ENCODE data around the gene CCL14. TPM values are rescaled to one million over a fixed set of nuclear protein-coding genes. Genes with fewer than 3 reads are reported as not detected.

CCL14 gene
- total and polyA plus RNA-seq, 2 of the 13 experiments (the other 11 are each of a cell fraction or from before 2014, with no cell fraction given): 1.1 to 1.7 TPM

DNA sequence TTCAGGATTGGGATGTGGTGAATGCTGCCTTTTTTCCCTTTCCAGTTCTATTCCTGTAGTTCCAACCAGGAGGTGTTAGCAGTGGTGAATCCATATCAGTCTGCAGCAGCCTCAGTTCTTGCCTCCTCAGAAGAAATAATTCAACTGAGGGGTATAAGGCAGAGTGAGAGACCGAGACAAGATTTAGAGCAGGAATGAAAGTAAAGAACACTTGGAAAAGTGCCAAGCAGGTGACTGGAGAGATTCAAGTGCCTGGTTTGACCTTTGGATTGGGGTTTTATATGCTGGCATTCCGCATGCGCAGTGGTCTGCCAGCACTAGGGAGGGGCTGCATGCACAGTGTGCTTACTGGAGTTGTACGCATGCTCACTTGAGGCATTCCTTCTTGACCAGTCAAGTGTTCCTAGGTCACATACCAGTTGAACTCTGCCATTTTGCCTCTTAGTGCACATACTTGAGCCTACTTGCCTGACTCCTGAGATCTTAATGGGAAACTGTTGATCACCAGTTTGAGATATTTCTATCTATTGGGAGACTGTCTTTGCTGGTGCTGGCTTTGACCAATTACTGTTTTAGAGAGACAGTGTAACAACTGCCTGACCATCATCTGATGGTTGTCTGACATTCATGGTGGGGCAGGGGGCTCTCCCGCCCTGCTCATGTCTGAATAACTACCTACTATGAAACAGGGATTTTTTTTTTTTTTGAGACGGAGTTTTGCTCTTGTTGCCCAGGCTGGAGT, 15.5 kb upstream of the CCL14 start (continued):
- TF ChIP-seq, protein P1, sequence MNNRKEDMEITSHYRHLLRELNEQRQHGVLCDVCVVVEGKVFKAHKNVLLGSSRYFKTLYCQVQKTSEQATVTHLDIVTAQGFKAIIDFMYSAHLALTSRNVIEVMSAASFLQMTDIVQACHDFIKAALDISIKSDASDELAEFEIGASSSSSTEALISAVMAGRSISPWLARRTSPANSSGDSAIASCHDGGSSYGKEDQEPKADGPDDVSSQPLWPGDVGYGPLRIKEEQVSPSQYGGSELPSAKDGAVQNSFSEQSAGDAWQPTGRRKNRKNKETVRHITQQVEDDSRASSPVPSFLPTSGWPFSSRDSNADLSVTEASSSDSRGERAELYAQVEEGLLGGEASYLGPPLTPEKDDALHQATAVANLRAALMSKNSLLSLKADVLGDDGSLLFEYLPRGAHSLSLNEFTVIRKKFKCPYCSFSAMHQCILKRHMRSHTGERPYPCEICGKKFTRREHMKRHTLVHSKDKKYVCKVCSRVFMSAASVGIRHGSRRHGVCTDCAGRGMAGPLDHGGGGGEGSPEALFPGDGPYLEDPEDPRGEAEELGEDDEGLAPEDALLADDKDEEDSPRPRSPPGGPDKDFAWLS (CRISPR knock-in tag; IDR thresholded peaks at IDR 0.05; ENCODE audit: borderline replicate concordance): no peak
- no peak for TF ChIP-seq ZNF790 (CRISPR knock-in tag; IDR thresholded peaks at IDR 0.05; ENCODE audit: borderline replicate concordance)
- no peak for TF ChIP-seq HOXA9 (CRISPR knock-in tag; IDR thresholded peaks at IDR 0.05; ENCODE audit: borderline replicate concordance)
- TF ChIP-seq, protein P2, sequence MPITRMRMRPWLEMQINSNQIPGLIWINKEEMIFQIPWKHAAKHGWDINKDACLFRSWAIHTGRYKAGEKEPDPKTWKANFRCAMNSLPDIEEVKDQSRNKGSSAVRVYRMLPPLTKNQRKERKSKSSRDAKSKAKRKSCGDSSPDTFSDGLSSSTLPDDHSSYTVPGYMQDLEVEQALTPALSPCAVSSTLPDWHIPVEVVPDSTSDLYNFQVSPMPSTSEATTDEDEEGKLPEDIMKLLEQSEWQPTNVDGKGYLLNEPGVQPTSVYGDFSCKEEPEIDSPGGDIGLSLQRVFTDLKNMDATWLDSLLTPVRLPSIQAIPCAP (CRISPR knock-in tag; IDR thresholded peaks at IDR 0.05; ENCODE audit: low read depth): no peak
- no peak for TF ChIP-seq HMGA1 (CRISPR knock-in tag; conservative IDR thresholded peaks at IDR 0.05)
- TF ChIP-seq, protein P3, sequence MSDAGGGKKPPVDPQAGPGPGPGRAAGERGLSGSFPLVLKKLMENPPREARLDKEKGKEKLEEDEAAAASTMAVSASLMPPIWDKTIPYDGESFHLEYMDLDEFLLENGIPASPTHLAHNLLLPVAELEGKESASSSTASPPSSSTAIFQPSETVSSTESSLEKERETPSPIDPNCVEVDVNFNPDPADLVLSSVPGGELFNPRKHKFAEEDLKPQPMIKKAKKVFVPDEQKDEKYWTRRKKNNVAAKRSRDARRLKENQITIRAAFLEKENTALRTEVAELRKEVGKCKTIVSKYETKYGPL (CRISPR knock-in tag; IDR thresholded peaks at IDR 0.05): no peak
- TF ChIP-seq PHB2 (IDR thresholded peaks at IDR 0.05; ENCODE audit: partially characterized antibody): no peak
- TF ChIP-seq, protein P4, sequence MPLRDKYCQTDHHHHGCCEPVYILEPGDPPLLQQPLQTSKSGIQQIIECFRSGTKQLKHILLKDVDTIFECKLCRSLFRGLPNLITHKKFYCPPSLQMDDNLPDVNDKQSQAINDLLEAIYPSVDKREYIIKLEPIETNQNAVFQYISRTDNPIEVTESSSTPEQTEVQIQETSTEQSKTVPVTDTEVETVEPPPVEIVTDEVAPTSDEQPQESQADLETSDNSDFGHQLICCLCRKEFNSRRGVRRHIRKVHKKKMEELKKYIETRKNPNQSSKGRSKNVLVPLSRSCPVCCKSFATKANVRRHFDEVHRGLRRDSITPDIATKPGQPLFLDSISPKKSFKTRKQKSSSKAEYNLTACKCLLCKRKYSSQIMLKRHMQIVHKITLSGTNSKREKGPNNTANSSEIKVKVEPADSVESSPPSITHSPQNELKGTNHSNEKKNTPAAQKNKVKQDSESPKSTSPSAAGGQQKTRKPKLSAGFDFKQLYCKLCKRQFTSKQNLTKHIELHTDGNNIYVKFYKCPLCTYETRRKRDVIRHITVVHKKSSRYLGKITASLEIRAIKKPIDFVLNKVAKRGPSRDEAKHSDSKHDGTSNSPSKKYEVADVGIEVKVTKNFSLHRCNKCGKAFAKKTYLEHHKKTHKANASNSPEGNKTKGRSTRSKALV (CRISPR knock-in tag; IDR thresholded peaks at IDR 0.05): no peak
- TF ChIP-seq, protein P5, sequence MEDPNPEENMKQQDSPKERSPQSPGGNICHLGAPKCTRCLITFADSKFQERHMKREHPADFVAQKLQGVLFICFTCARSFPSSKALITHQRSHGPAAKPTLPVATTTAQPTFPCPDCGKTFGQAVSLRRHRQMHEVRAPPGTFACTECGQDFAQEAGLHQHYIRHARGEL (CRISPR knock-in tag; IDR thresholded peaks at IDR 0.05): no peak
- TF ChIP-seq ATM (IDR thresholded peaks at IDR 0.05; ENCODE audit: borderline replicate concordance): no peak
- TF ChIP-seq ZNF724P (CRISPR knock-in tag; IDR thresholded peaks at IDR 0.05; ENCODE audit: borderline replicate concordance): no peak
- TF ChIP-seq, protein P6, sequence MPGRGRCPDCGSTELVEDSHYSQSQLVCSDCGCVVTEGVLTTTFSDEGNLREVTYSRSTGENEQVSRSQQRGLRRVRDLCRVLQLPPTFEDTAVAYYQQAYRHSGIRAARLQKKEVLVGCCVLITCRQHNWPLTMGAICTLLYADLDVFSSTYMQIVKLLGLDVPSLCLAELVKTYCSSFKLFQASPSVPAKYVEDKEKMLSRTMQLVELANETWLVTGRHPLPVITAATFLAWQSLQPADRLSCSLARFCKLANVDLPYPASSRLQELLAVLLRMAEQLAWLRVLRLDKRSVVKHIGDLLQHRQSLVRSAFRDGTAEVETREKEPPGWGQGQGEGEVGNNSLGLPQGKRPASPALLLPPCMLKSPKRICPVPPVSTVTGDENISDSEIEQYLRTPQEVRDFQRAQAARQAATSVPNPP (CRISPR knock-in tag; IDR thresholded peaks at IDR 0.05): no peak
- TF ChIP-seq, protein P7, sequence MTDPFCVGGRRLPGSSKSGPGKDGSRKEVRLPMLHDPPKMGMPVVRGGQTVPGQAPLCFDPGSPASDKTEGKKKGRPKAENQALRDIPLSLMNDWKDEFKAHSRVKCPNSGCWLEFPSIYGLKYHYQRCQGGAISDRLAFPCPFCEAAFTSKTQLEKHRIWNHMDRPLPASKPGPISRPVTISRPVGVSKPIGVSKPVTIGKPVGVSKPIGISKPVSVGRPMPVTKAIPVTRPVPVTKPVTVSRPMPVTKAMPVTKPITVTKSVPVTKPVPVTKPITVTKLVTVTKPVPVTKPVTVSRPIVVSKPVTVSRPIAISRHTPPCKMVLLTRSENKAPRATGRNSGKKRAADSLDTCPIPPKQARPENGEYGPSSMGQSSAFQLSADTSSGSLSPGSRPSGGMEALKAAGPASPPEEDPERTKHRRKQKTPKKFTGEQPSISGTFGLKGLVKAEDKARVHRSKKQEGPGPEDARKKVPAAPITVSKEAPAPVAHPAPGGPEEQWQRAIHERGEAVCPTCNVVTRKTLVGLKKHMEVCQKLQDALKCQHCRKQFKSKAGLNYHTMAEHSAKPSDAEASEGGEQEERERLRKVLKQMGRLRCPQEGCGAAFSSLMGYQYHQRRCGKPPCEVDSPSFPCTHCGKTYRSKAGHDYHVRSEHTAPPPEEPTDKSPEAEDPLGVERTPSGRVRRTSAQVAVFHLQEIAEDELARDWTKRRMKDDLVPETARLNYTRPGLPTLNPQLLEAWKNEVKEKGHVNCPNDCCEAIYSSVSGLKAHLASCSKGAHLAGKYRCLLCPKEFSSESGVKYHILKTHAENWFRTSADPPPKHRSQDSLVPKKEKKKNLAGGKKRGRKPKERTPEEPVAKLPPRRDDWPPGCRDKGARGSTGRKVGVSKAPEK (CRISPR knock-in tag; IDR thresholded peaks at IDR 0.05; ENCODE audit: borderline replicate concordance): no peak
- TF ChIP-seq ZNF331 (CRISPR knock-in tag; IDR thresholded peaks at IDR 0.05): peak; percentile 57; the same call in 1 of the 2 replicates
